ENCODE measurements around the gene LRRC26. TPM values are rescaled to one million over a fixed set of nuclear protein-coding genes. Genes with fewer than 3 reads are reported as not detected.

Gene LRRC26
- total and polyA plus RNA-seq, 5 donors from 2014 or later, result not detected

DNA sequence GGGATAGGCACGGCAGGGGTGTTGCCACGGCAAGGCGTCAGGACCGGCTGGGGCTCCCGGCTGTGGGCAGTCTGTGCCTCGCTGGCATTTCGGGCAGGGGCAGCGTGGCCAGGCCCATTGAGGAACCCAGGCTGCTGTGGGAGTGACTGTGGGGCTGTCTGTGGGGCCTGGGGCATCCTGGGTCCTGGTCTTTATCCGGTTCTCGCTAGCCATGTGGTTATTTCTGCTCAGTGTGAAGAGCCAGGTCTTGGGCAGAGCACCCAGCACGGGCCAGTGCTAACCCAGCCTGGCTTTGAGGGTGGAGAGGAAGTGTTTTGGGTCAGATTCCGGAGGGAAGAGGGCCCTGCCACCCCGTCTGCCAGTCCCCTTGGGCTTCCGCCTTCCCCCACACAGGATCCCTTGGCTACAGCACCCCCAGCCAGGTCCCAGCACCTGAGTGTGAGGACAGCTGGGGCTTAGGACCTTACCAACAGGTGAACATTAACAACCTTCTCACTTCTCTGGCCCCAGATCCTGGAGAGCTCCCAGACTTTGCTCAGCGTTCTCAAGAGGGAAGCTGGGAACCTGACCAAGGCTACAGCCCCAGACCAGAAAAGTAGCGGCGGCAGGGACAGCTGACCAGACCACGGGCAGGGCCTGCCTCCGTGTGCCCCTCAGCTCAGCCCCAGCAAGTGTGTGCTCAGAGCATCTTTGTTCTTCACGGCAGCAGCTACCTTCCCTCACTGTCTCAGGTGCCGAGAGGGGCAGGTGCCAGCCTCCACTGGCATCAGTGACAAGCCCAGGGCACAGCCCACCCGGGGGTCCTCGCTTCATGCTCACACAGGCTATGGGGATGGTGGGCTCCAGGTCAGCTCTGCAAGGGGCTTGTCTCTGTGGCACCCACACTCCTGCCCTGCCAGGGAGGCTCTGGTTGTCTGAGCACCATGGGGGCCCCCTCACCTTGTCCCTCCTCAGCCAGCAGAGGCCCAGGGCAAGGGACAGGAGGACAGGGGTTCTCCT lies 19.7 kb upstream of the LRRC26 start:
- Mint-ChIP-seq H3K9me3 (no peaks in the 10 kb centered on the region), H3K4me3 (peak overlapping the region; percentile 84 to 97 (median 92)), H3K4me1 (peaks cover 0 to 45% (median 13%) of the 10 kb centered on the region in 4 donors), H3K27me3 (no peaks in the 10 kb centered on the region), H3K27ac (peak overlapping the region; percentile 94 to 97 (median 94)), H3K36me3 (no peaks in the 10 kb centered on the region)
- Histone ChIP-seq H3K27ac (ENCODE audit: insufficient read depth, low read length, poor library complexity, severe bottlenecking) (peak overlapping the region; percentile 98), H3K36me3 (ENCODE audit: control insufficient read depth, insufficient read depth, low read length) (peaks cover 10% of the 10 kb centered on the region), H3K4me1 (ENCODE audit: control insufficient read depth, insufficient read depth, low read length, poor library complexity, severe bottlenecking) (peaks cover 39% of the 10 kb centered on the region), H3K27me3 (ENCODE audit: control insufficient read depth, insufficient read depth, low read length) (no peaks in the 10 kb centered on the region), H3K4me3 (ENCODE audit: low read depth, low read length) (peak overlapping the region; percentile 53), H3K9me3 (ENCODE audit: control insufficient read depth in 2 of 2, low read length in 2 of 2) (no peaks in the 10 kb centered on the region)
- ATAC-seq (ENCODE audit: low read depth in 2 of 2), result no peak
- no peak for DNase-seq

DNA sequence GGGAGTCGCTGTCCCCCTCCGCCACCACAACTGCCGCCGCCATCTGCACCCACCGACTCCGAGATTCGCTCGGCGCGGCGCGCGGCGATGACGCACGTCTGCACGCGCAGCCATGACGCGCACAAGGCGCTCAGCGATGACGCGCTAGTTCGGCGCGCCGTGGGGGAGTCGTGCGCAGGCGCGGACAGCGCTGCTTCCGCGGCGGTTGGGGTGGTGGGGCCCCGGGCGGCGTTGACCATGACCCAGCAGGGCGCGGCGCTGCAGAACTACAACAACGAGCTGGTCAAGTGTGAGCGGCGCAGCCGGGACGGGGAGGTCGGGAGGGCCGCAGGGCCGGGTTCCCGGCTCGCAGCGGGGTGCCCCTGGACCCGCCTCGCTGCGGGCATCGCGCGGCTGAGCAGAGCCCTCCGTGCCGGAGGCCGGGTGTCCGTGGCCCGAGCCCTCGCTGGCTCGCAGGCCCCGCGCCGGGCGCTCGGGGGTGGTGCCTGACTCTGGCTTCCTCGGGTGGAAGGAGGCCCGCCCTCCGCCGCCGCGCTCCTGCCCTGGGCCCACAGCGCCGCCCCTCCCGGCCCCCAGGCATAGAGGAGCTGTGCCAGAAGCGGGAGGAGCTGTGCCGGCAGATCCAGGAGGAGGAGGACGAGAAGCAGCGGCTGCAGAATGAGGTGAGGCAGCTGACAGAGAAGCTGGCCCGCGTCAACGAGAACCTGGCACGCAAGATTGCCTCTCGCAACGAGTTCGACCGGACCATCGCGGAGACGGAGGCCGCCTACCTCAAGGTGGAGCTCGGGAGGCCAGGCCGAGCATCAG lies 18.8 kb upstream of the LRRC26 start, which contains the start of the genes ANAPC2 and SSNA1:
Gene ANAPC2, minus strand, starts transcription at position 71 of the 807 bp plus-strand sequence. Its CDS starts 28 bp downstream, at position 43.
Gene SSNA1, plus strand, starts transcription at position 187 of the 807 bp plus-strand sequence. Its CDS starts 51 bp downstream, at position 238.
- Mint-ChIP-seq H3K4me1 (peaks cover 0 to 51% (median 13%) of the 10 kb centered on the region in 4 donors), H3K27me3 (no peaks in the 10 kb centered on the region), H3K36me3 (peaks cover 4% of the 10 kb centered on the region), H3K9me3 (peaks cover 0 to 2% (median 0%) of the 10 kb centered on the region in 7 donors), H3K4me3 (peak within 1 kb of the TSS; percentile 92 to 97 (median 94)), H3K27ac (peak within 1 kb of the TSS; percentile 94 to 97 (median 94))
- ATAC-seq (ENCODE audit: low read depth in 2 of 2), result peak; percentile 68 to 76
- H3K4me1 ChIP-seq (ENCODE audit: control insufficient read depth, insufficient read depth, low read length, poor library complexity, severe bottlenecking), result peaks cover 39% of the 10 kb centered on the region
- H3K9me3 ChIP-seq (ENCODE audit: control insufficient read depth in 2 of 2, low read length in 2 of 2), result no peaks in the 10 kb centered on the region
- H3K27me3 ChIP-seq (ENCODE audit: control insufficient read depth, insufficient read depth, low read length), result no peaks in the 10 kb centered on the region
- H3K36me3 ChIP-seq (ENCODE audit: control insufficient read depth, insufficient read depth, low read length), result peaks cover 17% of the 10 kb centered on the region
- H3K4me3 ChIP-seq (ENCODE audit: low read depth, low read length), result peak within 1 kb of the TSS; percentile 71
- peak within 1 kb of the TSS; percentile 98 for H3K27ac ChIP-seq (ENCODE audit: insufficient read depth, low read length, poor library complexity, severe bottlenecking)
- DNase-seq, result peak; percentile 88 to 94 (median 93)

DNA sequence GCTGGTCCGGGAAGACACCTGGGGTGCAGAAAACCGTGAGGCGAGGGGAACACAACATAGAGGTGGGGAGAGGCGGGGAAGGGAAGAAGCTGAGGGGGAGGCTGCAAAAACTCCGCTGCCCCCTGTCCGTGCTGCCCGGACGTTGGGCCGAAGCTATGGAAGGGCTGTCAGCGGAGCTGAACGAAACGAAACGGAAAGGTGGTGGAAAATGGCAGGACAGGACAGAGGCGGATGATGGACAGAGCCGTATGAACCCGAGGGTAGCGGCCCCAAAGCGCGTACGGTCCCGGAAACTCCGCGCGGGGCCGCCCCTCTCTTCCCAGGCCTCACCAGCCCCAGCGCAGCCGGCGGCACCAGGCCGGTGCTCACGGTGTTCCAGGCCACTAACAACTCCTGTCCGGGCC lies 18.2 kb upstream of the LRRC26 start:
- Mint-ChIP-seq H3K27me3 (no peaks in the 10 kb centered on the region), H3K36me3 (peaks cover 4% of the 10 kb centered on the region), H3K4me3 (peak overlapping the region; percentile 92 to 97 (median 94)), H3K27ac (peak overlapping the region; percentile 92 to 96 (median 94)), H3K4me1 (peaks cover 0 to 51% (median 13%) of the 10 kb centered on the region in 4 donors), H3K9me3 (peaks cover 0 to 2% (median 0%) of the 10 kb centered on the region in 7 donors)
- Histone ChIP-seq H3K4me3 (ENCODE audit: low read depth, low read length) (peak overlapping the region; percentile 71), H3K36me3 (ENCODE audit: control insufficient read depth, insufficient read depth, low read length) (peaks cover 23% of the 10 kb centered on the region), H3K9me3 (ENCODE audit: control insufficient read depth in 2 of 2, low read length in 2 of 2) (no peaks in the 10 kb centered on the region), H3K27me3 (ENCODE audit: control insufficient read depth, insufficient read depth, low read length) (no peaks in the 10 kb centered on the region), H3K4me1 (ENCODE audit: control insufficient read depth, insufficient read depth, low read length, poor library complexity, severe bottlenecking) (peaks cover 39% of the 10 kb centered on the region), H3K27ac (ENCODE audit: insufficient read depth, low read length, poor library complexity, severe bottlenecking) (peak overlapping the region; percentile 98)
- ATAC-seq (ENCODE audit: low read depth in 2 of 2), result peak in 1 of 2 donors; percentile 3
- no peak for DNase-seq

DNA sequence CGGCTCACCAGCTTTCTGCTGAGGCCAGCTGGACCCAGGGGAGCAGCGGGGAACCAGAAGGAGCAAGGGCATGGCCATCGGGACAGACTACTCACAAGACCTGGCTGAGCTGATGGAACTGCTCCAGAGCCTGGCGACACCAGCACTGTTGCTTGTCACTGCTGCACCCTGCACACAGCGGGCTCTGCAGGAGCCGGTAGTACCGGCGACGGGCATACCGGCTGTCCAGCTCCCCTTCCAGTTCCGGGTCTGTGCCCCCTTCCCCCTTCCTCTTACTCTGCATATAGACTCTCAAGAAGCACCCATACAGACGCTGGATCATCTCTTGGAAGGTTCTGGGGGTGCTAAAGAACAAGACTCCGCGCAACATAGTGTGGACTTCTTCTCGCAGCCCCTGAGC lies 17.5 kb upstream of the LRRC26 start:
- H3K27me3 Mint-ChIP-seq, result no peaks in the 10 kb centered on the region
- H3K9me3 ChIP-seq (ENCODE audit: control insufficient read depth in 2 of 2, low read length in 2 of 2), result no peaks in the 10 kb centered on the region
- H3K4me1 Mint-ChIP-seq, result peaks cover 0 to 49% (median 13%) of the 10 kb centered on the region in 4 donors
- H3K27ac ChIP-seq (ENCODE audit: insufficient read depth, low read length, poor library complexity, severe bottlenecking), result peak overlapping the region; percentile 98
- H3K36me3 Mint-ChIP-seq, result peaks cover 4% of the 10 kb centered on the region
- peak overlapping the region; percentile 71 for H3K4me3 ChIP-seq (ENCODE audit: low read depth, low read length)
- peaks cover 0 to 2% (median 0%) of the 10 kb centered on the region in 7 donors for H3K9me3 Mint-ChIP-seq
- H3K4me1 ChIP-seq (ENCODE audit: control insufficient read depth, insufficient read depth, low read length, poor library complexity, severe bottlenecking), result peaks cover 39% of the 10 kb centered on the region
- H3K36me3 ChIP-seq (ENCODE audit: control insufficient read depth, insufficient read depth, low read length), result peaks cover 30% of the 10 kb centered on the region
- peak overlapping the region; percentile 92 to 97 (median 94) for H3K4me3 Mint-ChIP-seq
- DNase-seq, result no peak
- H3K27ac Mint-ChIP-seq, result peak overlapping the region; percentile 92 to 96 (median 94)
- H3K27me3 ChIP-seq (ENCODE audit: control insufficient read depth, insufficient read depth, low read length), result no peaks in the 10 kb centered on the region
- no peak for ATAC-seq (ENCODE audit: low read depth in 2 of 2)

DNA sequence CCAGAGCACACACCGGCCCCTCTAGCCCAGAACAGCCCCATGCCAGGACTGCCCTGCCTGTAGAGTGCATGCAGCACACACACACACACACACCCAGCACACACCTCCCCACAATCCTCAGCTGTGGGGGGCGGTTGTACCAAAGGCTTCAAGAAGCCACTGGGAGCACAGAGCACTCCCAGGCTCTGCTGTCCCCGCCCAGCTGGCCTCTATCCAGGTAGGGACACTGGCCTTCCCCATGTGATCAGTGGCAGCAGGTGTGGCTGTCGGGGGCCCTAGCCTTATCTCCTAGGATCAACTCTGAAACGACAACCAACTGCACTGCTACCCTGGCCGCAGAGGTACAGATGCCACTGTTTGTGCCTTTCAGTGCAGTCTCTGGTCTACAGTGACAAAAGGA lies 16.5 kb upstream of the LRRC26 start:
- H3K4me1 ChIP-seq (ENCODE audit: control insufficient read depth, insufficient read depth, low read length, poor library complexity, severe bottlenecking), result peaks cover 39% of the 10 kb centered on the region
- Mint-ChIP-seq H3K27me3 (no peaks in the 10 kb centered on the region), H3K4me1 (peaks cover 0 to 49% (median 13%) of the 10 kb centered on the region in 4 donors), H3K36me3 (peaks cover 8% of the 10 kb centered on the region), H3K4me3 (peak overlapping the region in 3 of 4 donors; percentile 93 to 97 (median 95)), H3K9me3 (peaks cover 0 to 2% (median 0%) of the 10 kb centered on the region in 7 donors), H3K27ac (peak overlapping the region in 2 of 3 donors; percentile 89 to 94)
- ATAC-seq (ENCODE audit: low read depth in 2 of 2), result no peak
- H3K27ac ChIP-seq (ENCODE audit: insufficient read depth, low read length, poor library complexity, severe bottlenecking), result no peak overlapping the region
- no peak for DNase-seq
- H3K9me3 ChIP-seq (ENCODE audit: control insufficient read depth in 2 of 2, low read length in 2 of 2), result no peaks in the 10 kb centered on the region
- no peaks in the 10 kb centered on the region for H3K27me3 ChIP-seq (ENCODE audit: control insufficient read depth, insufficient read depth, low read length)
- H3K4me3 ChIP-seq (ENCODE audit: low read depth, low read length), result peak overlapping the region; percentile 71
- H3K36me3 ChIP-seq (ENCODE audit: control insufficient read depth, insufficient read depth, low read length), result peaks cover 35% of the 10 kb centered on the region

DNA sequence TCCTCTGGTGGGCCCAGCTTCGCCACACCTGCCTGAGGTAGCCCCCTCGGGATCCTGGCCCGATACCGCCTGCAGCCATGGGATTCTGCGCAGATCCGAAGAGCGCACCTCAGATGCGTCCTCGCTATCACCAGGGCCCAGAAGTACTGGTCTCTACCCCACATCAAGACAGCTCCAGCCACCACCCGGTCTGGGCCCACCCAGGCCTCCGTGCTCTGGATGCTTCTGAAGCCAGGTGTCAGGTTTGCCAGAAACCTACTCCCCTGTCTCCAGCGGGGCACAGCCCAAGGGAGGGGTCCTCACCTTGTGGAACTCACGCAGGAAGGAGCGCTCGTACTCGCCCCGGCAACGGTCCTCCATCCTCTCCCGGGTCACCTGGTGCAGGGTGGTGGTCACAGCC lies 16.1 kb upstream of the LRRC26 start:
- peak overlapping the region in 3 of 4 donors; percentile 93 to 97 (median 95) for H3K4me3 Mint-ChIP-seq
- H3K36me3 Mint-ChIP-seq, result peaks cover 8% of the 10 kb centered on the region
- Histone ChIP-seq H3K27me3 (ENCODE audit: control insufficient read depth, insufficient read depth, low read length) (no peaks in the 10 kb centered on the region), H3K4me1 (ENCODE audit: control insufficient read depth, insufficient read depth, low read length, poor library complexity, severe bottlenecking) (peaks cover 39% of the 10 kb centered on the region), H3K4me3 (ENCODE audit: low read depth, low read length) (no peak overlapping the region), H3K36me3 (ENCODE audit: control insufficient read depth, insufficient read depth, low read length) (peaks cover 39% of the 10 kb centered on the region), H3K9me3 (ENCODE audit: control insufficient read depth in 2 of 2, low read length in 2 of 2) (no peaks in the 10 kb centered on the region), H3K27ac (ENCODE audit: insufficient read depth, low read length, poor library complexity, severe bottlenecking) (no peak overlapping the region)
- no peak for ATAC-seq (ENCODE audit: low read depth in 2 of 2)
- peaks cover 0 to 47% (median 13%) of the 10 kb centered on the region in 4 donors for H3K4me1 Mint-ChIP-seq
- H3K27ac Mint-ChIP-seq, result no peak overlapping the region
- no peaks in the 10 kb centered on the region for H3K27me3 Mint-ChIP-seq
- DNase-seq, result no peak
- H3K9me3 Mint-ChIP-seq, result peaks cover 0 to 2% (median 0%) of the 10 kb centered on the region in 7 donors
